ENCODE data around the gene TBX15. TPM values are rescaled to one million over a fixed set of nuclear protein-coding genes. Genes with fewer than 3 reads are reported as not detected.

TBX15 gene
- total and polyA plus RNA-seq, 9 of the 15 experiments (the other 6 are each of a cell fraction or from before 2014, with no cell fraction given), result 0.03 to 3.4 (median 2.3) TPM

DNA sequence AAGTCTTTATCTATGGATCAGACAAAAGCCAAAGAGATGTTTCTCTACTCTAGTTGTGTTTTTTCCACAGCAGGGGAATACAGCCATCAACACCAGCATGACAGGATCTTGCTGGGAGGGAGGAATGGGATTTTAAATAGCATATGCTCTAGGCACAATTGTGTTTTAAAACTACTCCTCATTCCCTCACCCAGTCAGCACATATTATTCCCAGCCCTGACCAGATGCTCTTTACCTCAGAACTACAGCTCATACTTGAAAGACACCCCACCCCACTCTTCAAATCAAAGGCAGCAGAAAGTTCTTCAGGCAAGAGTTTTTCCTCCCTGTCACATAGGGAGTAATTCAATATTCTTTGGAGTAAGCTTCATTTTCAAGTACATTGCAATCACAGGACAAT is 46.2 kb upstream of the TBX15 start:
- Histone ChIP-seq H4K20me1 (replicated peaks; ENCODE audit: control insufficient read depth, insufficient read depth, low read length) (no peaks in the 10 kb centered on the region), H3K4me2 (ENCODE audit: insufficient read depth, low read length) (no peak overlapping the region), H3K4me3 (no peak overlapping the region), H3K9me1 (ENCODE audit: control insufficient read depth, insufficient read depth, low read length) (no peaks in the 10 kb centered on the region), H3K9ac (ENCODE audit: insufficient read depth in 1 of 2, low read depth in 2 of 2, low read length in 2 of 2) (no peak overlapping the region), H3K4me1 (replicated peaks in 1 of 2; ENCODE audit: control insufficient read depth in 2 of 2, insufficient read depth in 2 of 2, low read length in 2 of 2) (no peaks in the 10 kb centered on the region), H3K9me3 (replicated peaks; ENCODE audit: control insufficient read depth, insufficient read depth, low read depth, low read length) (no peaks in the 10 kb centered on the region), H3K27me3 (ENCODE audit: control insufficient read depth in 2 of 2, insufficient read depth in 2 of 2, low read length in 2 of 2) (no peaks in the 10 kb centered on the region), H3K36me3 (ENCODE audit: control insufficient read depth, insufficient read depth, low read length) (peaks cover 2% of the 10 kb centered on the region; the same call in 1 of the 3 replicates), H2AFZ (ENCODE audit: low read depth, low read length) (no peak overlapping the region), H3K79me2 (ENCODE audit: control insufficient read depth, insufficient read depth, low read length) (no peaks in the 10 kb centered on the region), H3K27ac (ENCODE audit: extremely low read depth, low read depth, low read length) (no peak overlapping the region)
- in situ Hi-C loops (cut with MboI) (no loop called here), intact Hi-C loops (cut with micrococcal nuclease) (no loop called here)
- DNase-seq (ENCODE audit: extremely low read depth in 1 of 4, low spot score in 3 of 4) (no peak), FAIRE-seq (no peak), ATAC-seq (no peak)
- ChIA-PET CTCF (ENCODE audit: low intra/inter-chr PET ratio) (no interaction called here), POLR2A (interaction anchor here (1.0 kb wide), 1 partner anchor 21 kb away, joined by 3 read pairs; no protein-coding TSS in a partner anchor)
- BruUV-seq (replicated peaks), result no TSS peak
- TF ChIP-seq DMBX1 (CRISPR knock-in tag; IDR thresholded peaks at IDR 0.05; ENCODE audit: borderline replicate concordance) (no peak), KLF10 (CRISPR knock-in tag; IDR thresholded peaks at IDR 0.05) (no peak), ARID3A (IDR thresholded peaks at IDR 0.05; ENCODE audit: borderline replicate concordance, low read depth, low read length) (no peak), KLF6 (CRISPR knock-in tag; IDR thresholded peaks at IDR 0.05; ENCODE audit: borderline replicate concordance) (no peak), JUN (IDR thresholded peaks at IDR 0.05; ENCODE audit: borderline replicate concordance, low read depth, low read length) (no peak), JUN (CRISPR knock-in tag; IDR thresholded peaks at IDR 0.05; ENCODE audit: borderline replicate concordance) (no peak), KDM2B (CRISPR knock-in tag; IDR thresholded peaks at IDR 0.05) (no peak)
- TF ChIP-seq, protein P1, sequence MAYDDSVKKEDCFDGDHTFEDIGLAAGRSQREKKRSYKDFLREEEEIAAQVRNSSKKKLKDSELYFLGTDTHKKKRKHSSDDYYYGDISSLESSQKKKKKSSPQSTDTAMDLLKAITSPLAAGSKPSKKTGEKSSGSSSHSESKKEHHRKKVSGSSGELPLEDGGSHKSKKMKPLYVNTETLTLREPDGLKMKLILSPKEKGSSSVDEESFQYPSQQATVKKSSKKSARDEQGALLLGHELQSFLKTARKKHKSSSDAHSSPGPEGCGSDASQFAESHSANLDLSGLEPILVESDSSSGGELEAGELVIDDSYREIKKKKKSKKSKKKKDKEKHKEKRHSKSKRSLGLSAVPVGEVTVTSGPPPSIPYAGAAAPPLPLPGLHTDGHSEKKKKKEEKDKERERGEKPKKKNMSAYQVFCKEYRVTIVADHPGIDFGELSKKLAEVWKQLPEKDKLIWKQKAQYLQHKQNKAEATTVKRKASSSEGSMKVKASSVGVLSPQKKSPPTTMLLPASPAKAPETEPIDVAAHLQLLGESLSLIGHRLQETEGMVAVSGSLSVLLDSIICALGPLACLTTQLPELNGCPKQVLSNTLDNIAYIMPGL (CRISPR knock-in tag; IDR thresholded peaks at IDR 0.05), result no peak
- TF ChIP-seq, protein P2, sequence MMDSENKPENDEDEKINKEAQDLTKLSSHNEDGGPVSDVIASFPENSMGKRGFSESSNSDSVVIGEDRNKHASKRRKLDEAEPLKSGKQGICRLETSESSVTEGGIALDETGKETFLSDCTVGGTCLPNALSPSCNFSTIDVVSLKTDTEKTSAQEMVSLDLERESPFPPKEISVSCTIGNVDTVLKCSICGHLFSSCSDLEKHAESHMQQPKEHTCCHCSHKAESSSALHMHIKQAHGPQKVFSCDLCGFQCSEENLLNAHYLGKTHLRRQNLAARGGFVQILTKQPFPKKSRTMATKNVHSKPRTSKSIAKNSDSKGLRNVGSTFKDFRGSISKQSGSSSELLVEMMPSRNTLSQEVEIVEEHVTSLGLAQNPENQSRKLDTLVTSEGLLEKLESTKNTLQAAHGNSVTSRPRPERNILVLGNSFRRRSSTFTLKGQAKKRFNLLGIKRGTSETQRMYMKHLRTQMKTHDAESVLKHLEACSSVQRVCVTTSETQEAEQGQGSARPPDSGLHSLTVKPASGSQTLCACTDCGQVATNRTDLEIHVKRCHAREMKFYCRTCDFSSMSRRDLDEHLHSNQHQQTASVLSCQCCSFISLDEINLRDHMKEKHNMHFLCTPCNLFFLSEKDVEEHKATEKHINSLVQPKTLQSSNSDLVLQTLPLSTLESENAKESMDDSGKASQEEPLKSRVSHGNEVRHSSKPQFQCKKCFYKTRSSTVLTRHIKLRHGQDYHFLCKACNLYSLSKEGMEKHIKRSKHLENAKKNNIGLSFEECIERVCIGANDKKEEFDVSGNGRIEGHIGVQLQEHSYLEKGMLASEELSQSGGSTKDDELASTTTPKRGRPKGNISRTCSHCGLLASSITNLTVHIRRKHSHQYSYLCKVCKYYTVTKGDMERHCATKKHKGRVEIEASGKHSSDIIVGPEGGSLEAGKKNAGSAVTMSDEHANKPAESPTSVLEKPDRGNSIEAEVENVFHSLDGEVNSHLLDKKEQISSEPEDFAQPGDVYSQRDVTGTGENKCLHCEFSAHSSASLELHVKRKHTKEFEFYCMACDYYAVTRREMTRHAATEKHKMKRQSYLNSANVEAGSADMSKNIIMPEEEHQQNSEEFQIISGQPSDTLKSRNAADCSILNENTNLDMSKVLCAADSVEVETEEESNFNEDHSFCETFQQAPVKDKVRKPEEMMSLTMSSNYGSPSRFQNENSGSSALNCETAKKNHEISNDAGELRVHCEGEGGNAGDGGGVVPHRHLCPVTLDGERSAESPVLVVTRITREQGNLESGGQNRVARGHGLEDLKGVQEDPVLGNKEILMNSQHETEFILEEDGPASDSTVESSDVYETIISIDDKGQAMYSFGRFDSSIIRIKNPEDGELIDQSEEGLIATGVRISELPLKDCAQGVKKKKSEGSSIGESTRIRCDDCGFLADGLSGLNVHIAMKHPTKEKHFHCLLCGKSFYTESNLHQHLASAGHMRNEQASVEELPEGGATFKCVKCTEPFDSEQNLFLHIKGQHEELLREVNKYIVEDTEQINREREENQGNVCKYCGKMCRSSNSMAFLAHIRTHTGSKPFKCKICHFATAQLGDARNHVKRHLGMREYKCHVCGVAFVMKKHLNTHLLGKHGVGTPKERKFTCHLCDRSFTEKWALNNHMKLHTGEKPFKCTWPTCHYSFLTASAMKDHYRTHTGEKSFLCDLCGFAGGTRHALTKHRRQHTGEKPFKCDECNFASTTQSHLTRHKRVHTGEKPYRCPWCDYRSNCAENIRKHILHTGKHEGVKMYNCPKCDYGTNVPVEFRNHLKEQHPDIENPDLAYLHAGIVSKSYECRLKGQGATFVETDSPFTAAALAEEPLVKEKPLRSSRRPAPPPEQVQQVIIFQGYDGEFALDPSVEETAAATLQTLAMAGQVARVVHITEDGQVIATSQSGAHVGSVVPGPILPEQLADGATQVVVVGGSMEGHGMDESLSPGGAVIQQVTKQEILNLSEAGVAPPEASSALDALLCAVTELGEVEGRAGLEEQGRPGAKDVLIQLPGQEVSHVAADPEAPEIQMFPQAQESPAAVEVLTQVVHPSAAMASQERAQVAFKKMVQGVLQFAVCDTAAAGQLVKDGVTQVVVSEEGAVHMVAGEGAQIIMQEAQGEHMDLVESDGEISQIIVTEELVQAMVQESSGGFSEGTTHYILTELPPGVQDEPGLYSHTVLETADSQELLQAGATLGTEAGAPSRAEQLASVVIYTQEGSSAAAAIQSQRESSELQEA (IDR thresholded peaks at IDR 0.05; ENCODE audit: low read depth), result no peak
- TF ChIP-seq, protein P3, sequence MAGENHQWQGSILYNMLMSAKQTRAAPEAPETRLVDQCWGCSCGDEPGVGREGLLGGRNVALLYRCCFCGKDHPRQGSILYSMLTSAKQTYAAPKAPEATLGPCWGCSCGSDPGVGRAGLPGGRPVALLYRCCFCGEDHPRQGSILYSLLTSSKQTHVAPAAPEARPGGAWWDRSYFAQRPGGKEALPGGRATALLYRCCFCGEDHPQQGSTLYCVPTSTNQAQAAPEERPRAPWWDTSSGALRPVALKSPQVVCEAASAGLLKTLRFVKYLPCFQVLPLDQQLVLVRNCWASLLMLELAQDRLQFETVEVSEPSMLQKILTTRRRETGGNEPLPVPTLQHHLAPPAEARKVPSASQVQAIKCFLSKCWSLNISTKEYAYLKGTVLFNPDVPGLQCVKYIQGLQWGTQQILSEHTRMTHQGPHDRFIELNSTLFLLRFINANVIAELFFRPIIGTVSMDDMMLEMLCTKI (IDR thresholded peaks at IDR 0.05; ENCODE audit: partially characterized antibody), result no peak
